GM20431 (cell line): Measurements from ENCODE around the gene LRRC8A.
"Not testable (repeated sequence)": the region's sequence is repeated elsewhere in the genome, so short reads cannot be mapped to it uniquely, and the experiment has no call there.

ENCODE experiments used
- in situ Hi-C: fragments of 300-500 bp; cut with MseI, MboI; formaldehyde crosslinking; loops from one replicate; pipeline ENCODE4 v1.15.0; 2020; ENCODE audit warnings: low sequenced_read_pairs; ENCODE audit not compliant: unreplicated experiment

Gene LRRC8A

GRCh38 chr9:128862401-128862851 is 19.5 kb upstream of the LRRC8A start:
- in situ Hi-C loops: loop anchor here (10.0 kb wide), 1 partner anchor 62 kb away; the partner anchor contains the start of gene PHYHD1

- in situ Hi-C loops: loop anchor here (10.0 kb wide), 1 partner anchor 61 kb away; the partner anchor contains the start of gene PHYHD1
Measured at GRCh38 chr9:128863647-128864046, 18.3 kb upstream of the LRRC8A start.

- in situ Hi-C loops: no loop called here
Measured at GRCh38 chr9:128870128-128870940, 11.6 kb upstream of the LRRC8A start.

- in situ Hi-C loops: not testable (repeated sequence)
Measured at GRCh38 chr9:128870941-128871265, 11.0 kb upstream of the LRRC8A start.

GRCh38 chr9:128877852-128878251 is 4.1 kb upstream of the LRRC8A start:
- in situ Hi-C loops: no loop called here

- in situ Hi-C loops: no loop called here
Measured at GRCh38 chr9:128882677-128883603, 1.0 kb downstream of the LRRC8A start.

- in situ Hi-C loops: no loop called here
Measured at GRCh38 chr9:128884164-128884563, 2.2 kb downstream of the LRRC8A start.

GRCh38 chr9:128885376-128885775 is 3.4 kb downstream of the LRRC8A start:
- in situ Hi-C loops: no loop called here

GRCh38 chr9:128885798-128886197 is 3.9 kb downstream of the LRRC8A start:
- in situ Hi-C loops: no loop called here

GRCh38 chr9:128886211-128886891 is 4.4 kb downstream of the LRRC8A start:
- in situ Hi-C loops: no loop called here

GRCh38 chr9:128887049-128887448 is 5.1 kb downstream of the LRRC8A start:
- in situ Hi-C loops: no loop called here

GRCh38 chr9:128887914-128888350 is 6.0 kb downstream of the LRRC8A start:
- in situ Hi-C loops: no loop called here

GRCh38 chr9:128891321-128892220 is 9.6 kb downstream of the LRRC8A start:
- in situ Hi-C loops: no loop called here

GRCh38 chr9:128892221-128892921 is 10.4 kb downstream of the LRRC8A start:
- in situ Hi-C loops: no loop called here

- in situ Hi-C loops: no loop called here
Measured at GRCh38 chr9:128893354-128893753, 11.4 kb downstream of the LRRC8A start.

- in situ Hi-C loops: no loop called here
Measured at GRCh38 chr9:128894764-128895163, 12.8 kb downstream of the LRRC8A start.

GRCh38 chr9:128895556-128895955 is 13.6 kb downstream of the LRRC8A start:
- in situ Hi-C loops: no loop called here

GRCh38 chr9:128898382-128898781 is 16.4 kb downstream of the LRRC8A start:
- in situ Hi-C loops: no loop called here
